MM.1S (cell line): Measurements from ENCODE around the gene BMAL1.

ENCODE experiments used
- DNase-seq: peaks from one replicate; pipeline ENCODE4 v3.0.0-alpha.2; 2015
- H2AFZ ChIP-seq: fragments of 300-600 bp; sonication (generic); 2 replicates; pipeline ENCODE4 v1.6.0; 2016; ENCODE audit warnings: antibody characterized with exemption, low read length
- H3F3A ChIP-seq: fragments of 300-600 bp; sonication (generic); 2 replicates; pipeline ENCODE4 v1.6.1; 2016; ENCODE audit warnings: mild to moderate bottlenecking, antibody characterized with exemption, low read length, moderate library complexity, mixed read lengths; ENCODE audit not compliant: insufficient read depth
- H3K27ac ChIP-seq: fragments of 300-600 bp; sonication (generic); 2 replicates; pipeline ENCODE4 v1.5.1; 2016; ENCODE audit warnings: mild to moderate bottlenecking, low read length
- H3K27me3 ChIP-seq: fragments of 300-600 bp; sonication (generic); replicated peaks from 2 replicates; pipeline ENCODE4 v1.6.0; 2016; ENCODE audit warnings: low read length; ENCODE audit not compliant: insufficient read depth
- H3K36me3 ChIP-seq: fragments of 300-600 bp; sonication (generic); replicated peaks from 2 replicates; pipeline ENCODE4 v1.6.1; 2016; ENCODE audit warnings: mild to moderate bottlenecking, low read length, mixed read lengths; ENCODE audit not compliant: insufficient read depth
- H3K4me1 ChIP-seq: fragments of 300-600 bp; sonication (generic); 2 replicates; pipeline ENCODE4 v1.6.1; 2016; ENCODE audit warnings: low read length, mixed read lengths
- H3K4me2 ChIP-seq: fragments of 300-600 bp; sonication (generic); 2 replicates; pipeline ENCODE4 v1.6.0; 2016; ENCODE audit warnings: low read depth, low read length
- H3K4me3 ChIP-seq: fragments of 300-600 bp; sonication (generic); 2 replicates; pipeline ENCODE4 v1.5.1; 2016; ENCODE audit warnings: low read length, mixed read lengths
- H3K79me2 ChIP-seq: fragments of 300-600 bp; sonication (generic); 2 replicates; pipeline ENCODE4 v1.6.1; 2016; ENCODE audit warnings: mixed run types, low read length, mixed read lengths
- H3K9ac ChIP-seq: fragments of 300-600 bp; sonication (generic); 2 replicates; pipeline ENCODE4 v1.6.1; 2016; ENCODE audit warnings: low read length, mixed read lengths
- H3K9me2 ChIP-seq: fragments of 300-600 bp; sonication (generic); replicated peaks from 2 replicates; pipeline ENCODE4 v1.6.1; 2016; ENCODE audit warnings: mild to moderate bottlenecking, low read length, mixed read lengths; ENCODE audit not compliant: insufficient read depth
- H3K9me3 ChIP-seq: fragments of 300-600 bp; sonication (generic); replicated peaks from 2 replicates; pipeline ENCODE4 v1.6.1; 2016; ENCODE audit warnings: mild to moderate bottlenecking, low read length, mixed read lengths; ENCODE audit not compliant: insufficient read depth
- H4K20me1 ChIP-seq: fragments of 300-600 bp; sonication (generic); 2 replicates; pipeline ENCODE4 v1.6.1; 2016; ENCODE audit warnings: mild to moderate bottlenecking, low read length, moderate library complexity, mixed read lengths; ENCODE audit not compliant: insufficient read depth
- EZH2 ChIP-seq: fragments of 300-600 bp; sonication (generic); optimal IDR thresholded peaks from 2 replicates; pipeline ENCODE3; 2017; ENCODE audit warnings: low read depth, mild to moderate bottlenecking, antibody characterized with exemption, low read length, mixed read lengths
- EZH2phosphoT487 ChIP-seq: fragments of 300-600 bp; sonication (generic); IDR thresholded peaks from 2 replicates; pipeline ENCODE4 v1.6.1; 2018; ENCODE audit warnings: antibody characterized with exemption, low read length
- TF ChIP-seq, protein P1 (sequence below): fragments of 300-600 bp; sonication (generic); IDR thresholded peaks from 2 replicates; pipeline ENCODE4 v1.5.1; 2016; ENCODE audit warnings: antibody characterized with exemption, low read length, mixed read lengths

The BMAL1 gene

DNA sequence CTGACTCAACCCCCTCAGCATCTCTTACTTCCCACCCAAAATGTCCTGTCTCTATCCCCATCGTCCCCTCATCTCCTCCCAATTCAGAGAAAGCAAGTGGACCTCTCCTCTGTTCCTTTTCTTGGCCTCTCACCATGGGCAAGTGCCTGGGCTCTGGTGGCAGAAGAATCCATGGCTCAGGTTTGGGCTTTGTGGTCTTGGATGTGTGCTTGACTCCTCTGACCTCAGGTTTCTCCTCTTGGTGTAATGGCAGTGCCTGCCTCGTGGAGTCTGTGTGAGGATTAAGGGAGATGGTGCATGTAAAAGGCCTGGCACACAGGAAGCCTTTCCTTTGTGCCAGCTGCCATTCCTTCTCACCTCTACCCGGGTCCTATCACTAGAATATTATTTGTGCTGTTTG is 3.2 kb downstream of the BMAL1 start:
- no peak for DNase-seq
- no peak overlapping the region for H3K4me3 ChIP-seq
- H3K27ac ChIP-seq = no peak overlapping the region
- peaks cover 4% of the 10 kb centered on the region; the same call in 1 of the 2 replicates for H3F3A ChIP-seq
- H3K9me2 ChIP-seq = no peaks in the 10 kb centered on the region
- no peaks in the 10 kb centered on the region for H3K9me3 ChIP-seq
- no peaks in the 10 kb centered on the region for H3K36me3 ChIP-seq
- no peak overlapping the region for H3K9ac ChIP-seq
- peaks cover 68% of the 10 kb centered on the region for H3K79me2 ChIP-seq
- no peak overlapping the region for H3K4me2 ChIP-seq
- 0 out of 2 replicates have a peak, but pooled peaks cover 4% of the 10 kb centered on the region for H4K20me1 ChIP-seq
- H2AFZ ChIP-seq = no peak overlapping the region
- H3K4me1 ChIP-seq = peaks cover 7% of the 10 kb centered on the region
- H3K27me3 ChIP-seq = peaks cover 2% of the 10 kb centered on the region
- TF ChIP-seq EZH2 (no peak), EZH2phosphoT487 (no peak)
- TF ChIP-seq, protein P1, sequence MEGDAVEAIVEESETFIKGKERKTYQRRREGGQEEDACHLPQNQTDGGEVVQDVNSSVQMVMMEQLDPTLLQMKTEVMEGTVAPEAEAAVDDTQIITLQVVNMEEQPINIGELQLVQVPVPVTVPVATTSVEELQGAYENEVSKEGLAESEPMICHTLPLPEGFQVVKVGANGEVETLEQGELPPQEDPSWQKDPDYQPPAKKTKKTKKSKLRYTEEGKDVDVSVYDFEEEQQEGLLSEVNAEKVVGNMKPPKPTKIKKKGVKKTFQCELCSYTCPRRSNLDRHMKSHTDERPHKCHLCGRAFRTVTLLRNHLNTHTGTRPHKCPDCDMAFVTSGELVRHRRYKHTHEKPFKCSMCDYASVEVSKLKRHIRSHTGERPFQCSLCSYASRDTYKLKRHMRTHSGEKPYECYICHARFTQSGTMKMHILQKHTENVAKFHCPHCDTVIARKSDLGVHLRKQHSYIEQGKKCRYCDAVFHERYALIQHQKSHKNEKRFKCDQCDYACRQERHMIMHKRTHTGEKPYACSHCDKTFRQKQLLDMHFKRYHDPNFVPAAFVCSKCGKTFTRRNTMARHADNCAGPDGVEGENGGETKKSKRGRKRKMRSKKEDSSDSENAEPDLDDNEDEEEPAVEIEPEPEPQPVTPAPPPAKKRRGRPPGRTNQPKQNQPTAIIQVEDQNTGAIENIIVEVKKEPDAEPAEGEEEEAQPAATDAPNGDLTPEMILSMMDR = no peak

DNA sequence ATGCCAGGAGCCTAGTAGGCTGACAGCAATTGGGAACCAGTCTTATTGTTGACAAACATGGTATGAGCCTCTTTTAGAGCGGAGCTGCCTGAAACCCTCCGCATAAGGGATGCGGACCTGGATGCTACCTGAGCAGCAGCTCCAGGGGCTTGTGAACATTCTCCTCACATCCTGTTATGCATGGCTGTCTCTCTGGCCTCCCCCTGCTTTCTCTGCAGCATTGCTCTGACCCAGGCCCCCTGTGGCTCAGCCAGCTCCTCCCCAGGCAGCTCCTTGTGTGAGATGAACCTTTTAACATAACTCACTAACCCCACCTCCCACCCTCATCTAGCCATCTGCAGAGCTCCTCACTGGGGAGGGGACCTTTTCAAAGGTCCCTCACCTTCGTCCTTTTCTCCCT is 6.0 kb downstream of the BMAL1 start:
- Histone ChIP-seq H3K9me2 (no peaks in the 10 kb centered on the region), H4K20me1 (0 out of 2 replicates have a peak, but pooled peaks cover 4% of the 10 kb centered on the region), H3F3A (no peaks in the 10 kb centered on the region), H3K4me1 (no peaks in the 10 kb centered on the region; the same call in 1 of the 2 replicates), H3K4me2 (no peak overlapping the region), H3K79me2 (peaks cover 70% of the 10 kb centered on the region), H3K4me3 (no peak overlapping the region), H3K27ac (no peak overlapping the region), H3K9me3 (no peaks in the 10 kb centered on the region), H3K36me3 (no peaks in the 10 kb centered on the region), H3K9ac (no peak overlapping the region), H3K27me3 (no peaks in the 10 kb centered on the region), H2AFZ (no peak overlapping the region)
- TF ChIP-seq EZH2 (no peak), EZH2phosphoT487 (no peak)
- no peak for DNase-seq

DNA sequence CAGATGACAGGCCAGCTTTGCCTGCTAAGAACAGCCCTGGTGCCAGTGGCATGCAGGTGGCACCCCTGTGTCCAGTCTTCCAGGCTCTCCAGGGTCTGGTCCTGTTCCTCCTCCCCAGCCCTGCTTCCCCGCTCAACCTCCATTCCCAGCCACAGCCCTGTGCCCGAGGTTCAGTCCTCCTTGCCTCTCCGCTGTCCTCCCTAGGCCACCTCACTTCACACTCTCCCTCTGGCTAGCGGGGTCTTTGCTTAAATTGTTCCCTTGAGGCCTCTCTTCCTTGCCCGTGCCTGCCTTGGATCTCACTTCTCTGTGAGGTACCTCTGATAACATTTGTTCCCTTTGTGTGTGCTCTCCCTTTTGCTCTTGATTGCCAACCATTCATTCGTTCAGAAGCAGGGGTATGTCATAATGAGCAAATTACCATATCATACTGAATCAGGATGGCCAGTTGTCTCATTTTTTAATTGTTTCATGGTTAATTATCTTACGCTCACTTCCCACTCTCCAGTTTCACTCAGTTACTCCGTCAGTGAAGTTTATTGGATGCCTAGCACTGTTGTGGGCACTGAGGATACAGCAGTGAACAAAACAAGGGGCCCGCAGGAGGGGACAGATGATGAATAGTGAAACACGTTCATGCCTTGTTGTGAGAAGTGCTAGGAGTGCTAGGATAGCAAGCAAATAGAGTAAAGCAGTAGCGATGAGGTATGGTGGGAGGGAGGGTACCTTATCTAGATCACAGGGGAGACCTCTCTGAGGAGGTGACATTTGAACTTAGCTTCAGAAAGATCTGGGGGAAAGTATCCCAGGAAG is 7.4 kb downstream of the BMAL1 start:
- Histone ChIP-seq H3K9me3 (no peaks in the 10 kb centered on the region), H3K4me1 (no peaks in the 10 kb centered on the region), H3K27ac (no peak overlapping the region), H3K9me2 (no peaks in the 10 kb centered on the region), H3K36me3 (no peaks in the 10 kb centered on the region), H3K4me3 (no peak overlapping the region), H3K4me2 (no peak overlapping the region), H3F3A (no peaks in the 10 kb centered on the region), H3K27me3 (no peaks in the 10 kb centered on the region), H2AFZ (no peak overlapping the region), H4K20me1 (0 out of 2 replicates have a peak, but pooled peaks cover 4% of the 10 kb centered on the region), H3K79me2 (peaks cover 63% of the 10 kb centered on the region), H3K9ac (no peak overlapping the region)
- no peak for DNase-seq
- TF ChIP-seq, protein P1 = no peak
- TF ChIP-seq EZH2 (no peak), EZH2phosphoT487 (no peak)
